Activated CD8-positive, alpha-beta T cell treated with anti-CD3 and anti-CD28 coated beads for 36 hours (primary cell): ENCODE data around the gene PKN1. TPM values are rescaled to one million over a fixed set of nuclear protein-coding genes. Genes with fewer than 3 reads are reported as not detected.

Source experiments
- ATAC-seq: fragments of 200-7000 bp; cut with Tn5 transposase; one replicate; pipeline ENCODE4 v1.10.0; 2021; ENCODE audit warnings: mild to moderate bottlenecking, moderate library complexity
- CTCF ChIA-PET: fragments of 350-600 bp; sonication (Branson Sonifier 250); formaldehyde crosslinking; loops from one replicate; lab custom pipeline; 2021; ENCODE audit warnings: antibody characterized with exemption; lab: Charles Lee
- POLR2A ChIA-PET: fragments of 350-600 bp; sonication (Branson Sonifier 250); formaldehyde crosslinking; loops from one replicate; lab custom pipeline; 2021; ENCODE audit warnings: antibody characterized with exemption; lab: Charles Lee
- DNase-seq: peaks from one replicate; pipeline ENCODE4 v3.0.0-alpha.2; 2020
- H3K27ac Mint-ChIP-seq: one replicate; pipeline ENCODE4 v1.8.0; 2021; ENCODE audit warnings: mild to moderate bottlenecking, mixed read lengths
- H3K27me3 Mint-ChIP-seq: one replicate; pipeline ENCODE4 v1.8.0; 2021; ENCODE audit warnings: mixed read lengths
- H3K36me3 Mint-ChIP-seq: one replicate; pipeline ENCODE4 v1.8.0; 2021; ENCODE audit warnings: low read depth, mixed read lengths
- H3K4me1 Mint-ChIP-seq: one replicate; pipeline ENCODE4 v1.8.0; 2021; ENCODE audit warnings: low read depth, mixed read lengths
- H3K4me3 Mint-ChIP-seq: one replicate; pipeline ENCODE4 v1.8.0; 2021; ENCODE audit warnings: mild to moderate bottlenecking, moderate library complexity, mixed read lengths
- H3K9me3 Mint-ChIP-seq: one replicate; pipeline ENCODE4 v1.8.0; 2021; ENCODE audit warnings: mixed read lengths
- CTCF ChIP-seq: fragments of 200-600 bp; IDR thresholded peaks from one replicate; pipeline ENCODE4 v1.8.0; 2022; ENCODE audit warnings: antibody characterized with exemption, mild to moderate bottlenecking
- intact Hi-C: fragments of 100-400 bp; cut with micrococcal nuclease; formaldehyde crosslinking; loops from one replicate; pipeline ENCODE4 v1.10.0; 2022
- total RNA-seq, 2 experiments: library from RNA; stranded (reverse); gene quantifications; one replicate each; pipeline ENCODE4 v1.2.3, GENCODE V29; 2021

The PKN1 gene
- total RNA-seq, 2 experiments from 2014 or later: 172 to 192 TPM

- no peak overlapping the region for H3K4me3 Mint-ChIP-seq
- intact Hi-C loops: no loop called here
Observed at GRCh38 chr19:14427461-14427860, 5.6 kb upstream of the PKN1 start.

GRCh38 chr19:14428882-14429416 lies 4.2 kb upstream of the PKN1 start:
- no peak overlapping the region for H3K27ac Mint-ChIP-seq
- ChIA-PET POLR2A (interaction anchor here (0.7 to 2.0 kb wide), 3 partner anchors 9 to 695 kb away, joined by 3 to 13 read pairs (median 5); no protein-coding TSS in a partner anchor), CTCF (interaction anchor here (1.3 to 4.6 kb wide), 3 partner anchors 44 to 57 kb away, joined by 4 to 41 read pairs (median 24); no protein-coding TSS in a partner anchor)
- H3K36me3 Mint-ChIP-seq: no peaks in the 10 kb centered on the region
- H3K4me3 Mint-ChIP-seq: no peak overlapping the region
- no peak for ATAC-seq
- peaks cover 2% of the 10 kb centered on the region for H3K27me3 Mint-ChIP-seq
- H3K9me3 Mint-ChIP-seq: no peaks in the 10 kb centered on the region
- H3K4me1 Mint-ChIP-seq: peaks cover 10% of the 10 kb centered on the region
- no peak for DNase-seq
- no peak for TF ChIP-seq CTCF
- intact Hi-C loops: no loop called here

More at GRCh38 chr19:14427461-14427860, 5.6 kb upstream of the PKN1 start:
- Mint-ChIP-seq H3K9me3 (no peaks in the 10 kb centered on the region), H3K4me1 (peaks cover 8% of the 10 kb centered on the region), H3K27ac (no peak overlapping the region), H3K27me3 (peaks cover 2% of the 10 kb centered on the region), H3K36me3 (no peaks in the 10 kb centered on the region)
- ChIA-PET CTCF (interaction anchor here (0.9 to 4.5 kb wide), 2 partner anchors 40 to 53 kb away, joined by 3 to 24 read pairs; no protein-coding TSS in a partner anchor), POLR2A (interaction anchor here (1.6 kb wide), 1 partner anchor 10 kb away, joined by 6 read pairs; no protein-coding TSS in a partner anchor)
- TF ChIP-seq CTCF: no peak
- no peak for DNase-seq
- no peak for ATAC-seq

- peaks cover 24% of the 10 kb centered on the region for H3K4me1 Mint-ChIP-seq
- H3K27me3 Mint-ChIP-seq: peaks cover 2% of the 10 kb centered on the region
- no peak overlapping the region for H3K4me3 Mint-ChIP-seq
- TF ChIP-seq CTCF: no peak
- no peaks in the 10 kb centered on the region for H3K9me3 Mint-ChIP-seq
- no peak overlapping the region for H3K27ac Mint-ChIP-seq
- DNase-seq (no peak), ATAC-seq (no peak)
- H3K36me3 Mint-ChIP-seq: no peaks in the 10 kb centered on the region
- ChIA-PET POLR2A (interaction anchor here (1.0 kb wide), 1 partner anchor 21 kb away, joined by 3 read pairs; no protein-coding TSS in a partner anchor), CTCF (interaction anchor here (0.6 to 4.6 kb wide), 11 partner anchors 10 to 82 kb away, joined by 3 to 41 read pairs (median 7); partner anchors contain the start of genes DDX39A and PTGER1)
- intact Hi-C loops: loop anchor here (5.0 kb wide), 1 partner anchor 47 kb away; the partner anchor contains the start of gene PTGER1
Observed at GRCh38 chr19:14430712-14431111, 2.4 kb upstream of the PKN1 start.

- peaks cover 6% of the 10 kb centered on the region for H3K36me3 Mint-ChIP-seq
- peak overlapping the region; percentile 77 for H3K27ac Mint-ChIP-seq
- intact Hi-C loops: loop anchor here (5.0 kb wide), 1 partner anchor 43 kb away; the partner anchor contains the start of gene PTGER1
- TF ChIP-seq CTCF: no peak
- peaks cover 2% of the 10 kb centered on the region for H3K27me3 Mint-ChIP-seq
- H3K4me3 Mint-ChIP-seq: peak overlapping the region; percentile 67
- ATAC-seq (peak; percentile 40), DNase-seq (peak; percentile 66)
- CTCF ChIA-PET: interaction anchor here (0.9 kb wide), 1 partner anchor 14 kb away, joined by 3 read pairs; no protein-coding TSS in a partner anchor
- no peaks in the 10 kb centered on the region for H3K9me3 Mint-ChIP-seq
- POLR2A ChIA-PET: interaction anchor here (1.1 to 1.6 kb wide), 2 partner anchors 14 to 65 kb away, joined by 3 read pairs; no protein-coding TSS in a partner anchor
- H3K4me1 Mint-ChIP-seq: peaks cover 29% of the 10 kb centered on the region
Observed at GRCh38 chr19:14433554-14434501, 722 bp downstream of the PKN1 start.
